Measurements from ENCODE around the gene SHBG. TPM values are rescaled to one million over a fixed set of nuclear protein-coding genes. Genes with fewer than 3 reads are reported as not detected.

Gene SHBG
- total RNA-seq, 4 donors from 2014 or later = 0.63 to 1.2 TPM; not detected in 2

DNA sequence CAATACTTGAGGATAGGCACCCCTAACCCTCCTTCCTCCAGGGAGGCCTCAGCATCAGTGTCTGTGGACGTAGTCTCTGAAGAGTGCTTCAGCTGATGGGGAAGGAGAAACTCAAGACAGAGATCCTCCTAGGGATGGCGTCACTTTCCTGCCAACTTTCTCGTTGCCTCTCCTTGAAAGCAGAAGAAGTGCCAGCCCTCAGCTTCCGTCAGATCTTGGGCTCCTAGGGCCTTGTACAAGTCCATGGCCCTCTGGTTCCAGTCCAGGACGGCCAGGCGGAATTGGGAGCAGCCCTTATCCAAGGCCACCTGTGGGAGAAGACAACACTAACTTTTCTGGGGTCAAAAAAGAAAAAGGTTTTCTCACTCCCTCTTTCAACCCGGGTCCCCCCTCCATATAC is 3.6 kb upstream of the SHBG start:
- Histone ChIP-seq H3K27me3 (no peaks in the 10 kb centered on the region), H3K4me1 (peaks cover 0 to 16% (median 6%) of the 10 kb centered on the region in 4 donors), H3K36me3 (peaks cover 0 to 14% (median 0%) of the 10 kb centered on the region in 3 donors), H3K4me3 (peak overlapping the region in 2 of 4 donors; percentile 82 to 83), H3K9me3 (no peaks in the 10 kb centered on the region), H3K27ac (peak overlapping the region in 3 of 4 donors; percentile 95 to 98 (median 97))
- no peak for DNase-seq (ENCODE audit: low spot score in 2 of 2)
- no peak for TF ChIP-seq POLR2A (IDR thresholded peaks at IDR 0.05)
- no peak for TF ChIP-seq CTCF (IDR thresholded peaks at IDR 0.05)
- TF ChIP-seq EP300 (IDR thresholded peaks at IDR 0.05) = no peak
- WGBS, 2 donors = 80 to 81% methylated on average over 7 of the region's 7 CpGs

DNA sequence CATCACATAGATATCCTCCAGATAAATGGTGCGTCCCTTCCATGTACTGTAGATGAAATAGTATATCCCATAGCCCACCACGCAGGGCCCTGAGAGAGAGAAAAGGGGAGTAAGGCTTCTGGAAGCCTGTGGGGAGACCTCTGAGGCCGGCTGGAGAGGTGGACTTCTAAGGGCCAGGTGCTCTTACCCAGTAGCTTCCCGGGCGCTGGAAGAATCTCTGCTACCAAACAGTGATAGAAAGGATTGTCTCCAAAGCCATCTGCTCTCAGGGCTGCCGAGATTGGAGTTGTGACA is 3.0 kb upstream of the SHBG start:
- DNase-seq (ENCODE audit: low spot score in 2 of 2) = no peak
- Histone ChIP-seq H3K36me3 (peaks cover 0 to 14% (median 0%) of the 10 kb centered on the region in 3 donors), H3K4me1 (peaks cover 0 to 16% (median 6%) of the 10 kb centered on the region in 4 donors), H3K27ac (peak overlapping the region; percentile 81 to 98 (median 96)), H3K4me3 (peak overlapping the region; percentile 70 to 88 (median 82)), H3K9me3 (no peaks in the 10 kb centered on the region), H3K27me3 (no peaks in the 10 kb centered on the region)
- TF ChIP-seq EP300 (IDR thresholded peaks at IDR 0.05) (no peak), POLR2A (IDR thresholded peaks at IDR 0.05) (no peak), CTCF (IDR thresholded peaks at IDR 0.05) (no peak)
- 15 to 22% methylated on average over 6 of the region's 6 CpGs for WGBS, 2 donors

DNA sequence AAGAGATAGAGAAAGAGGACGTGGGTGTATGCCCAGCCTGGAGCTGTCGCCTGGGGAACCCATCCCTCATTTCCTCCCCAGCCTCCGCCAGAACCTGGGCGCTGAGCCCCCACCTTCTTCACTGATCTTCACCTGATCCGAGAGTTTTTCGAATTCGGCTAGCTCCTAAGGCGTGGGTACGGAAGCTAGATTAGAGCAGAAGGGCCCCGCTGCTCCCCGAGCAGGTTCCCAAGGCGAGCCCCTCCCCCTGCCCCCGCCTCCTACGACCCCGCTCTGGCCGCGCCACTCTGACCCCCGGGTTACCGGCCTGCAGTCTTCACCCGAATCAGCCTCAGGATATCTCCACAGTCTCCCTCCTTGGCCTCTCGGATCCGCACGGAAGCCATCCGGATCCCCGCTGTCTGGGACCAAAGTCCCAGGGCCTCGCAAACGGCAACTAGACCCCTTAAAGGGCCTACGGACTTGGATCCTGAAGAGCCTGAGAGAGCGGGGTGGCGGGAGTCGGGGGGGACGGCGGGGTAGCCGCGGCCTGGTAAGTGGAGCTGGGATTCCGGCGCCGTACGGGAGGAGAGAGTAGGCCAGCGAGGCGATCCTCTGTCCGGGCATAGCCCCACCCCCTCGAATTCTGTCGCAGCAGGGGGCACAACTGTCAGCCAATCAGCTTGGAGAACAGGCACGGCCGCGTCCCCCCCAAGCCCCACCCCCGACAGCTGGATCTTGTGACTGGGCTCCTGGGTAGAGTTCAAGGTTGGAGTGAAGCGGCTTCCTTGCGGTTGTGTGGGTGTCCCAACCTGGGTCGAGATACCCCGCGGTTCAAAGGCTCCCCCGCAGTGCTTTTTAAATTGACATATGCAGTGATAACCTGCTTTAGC is 2.4 kb upstream of the SHBG start, which contains the start of gene SAT2:
Gene SAT2, minus strand, starts transcription at position 572 of the 872 bp plus-strand sequence. Its CDS starts 186 bp downstream, at position 386.
- peaks cover 0 to 16% (median 6%) of the 10 kb centered on the region in 4 donors for H3K4me1 ChIP-seq
- peak; percentile 91 to 94 for DNase-seq (ENCODE audit: low spot score in 2 of 2)
- H3K27ac ChIP-seq = peak within 1 kb of the TSS; percentile 81 to 98 (median 96)
- no peaks in the 10 kb centered on the region for H3K9me3 ChIP-seq
- peak within 1 kb of the TSS; percentile 70 to 88 (median 82) for H3K4me3 ChIP-seq
- peaks cover 0 to 14% (median 0%) of the 10 kb centered on the region in 3 donors for H3K36me3 ChIP-seq
- peak; percentile 74 to 92 for TF ChIP-seq POLR2A (IDR thresholded peaks at IDR 0.05)
- peak; percentile 12 to 91 for TF ChIP-seq EP300 (IDR thresholded peaks at IDR 0.05)
- TF ChIP-seq CTCF (IDR thresholded peaks at IDR 0.05) = peak in 2 of 5 experiments; percentile 20 to 22
- 1% methylated on average over 39 to 54 of the region's 54 CpGs for WGBS, 2 donors
- H3K27me3 ChIP-seq = no peaks in the 10 kb centered on the region

GRCh38 chr17:7631398-7632380 is 1.8 kb downstream of the SHBG start:
- H3K27me3 ChIP-seq = no peaks in the 10 kb centered on the region
- H3K4me3 ChIP-seq = no peak overlapping the region
- no peaks in the 10 kb centered on the region for H3K9me3 ChIP-seq
- DNase-seq (ENCODE audit: low spot score in 2 of 2) = no peak
- TF ChIP-seq POLR2A (IDR thresholded peaks at IDR 0.05) = no peak
- no peak for TF ChIP-seq EP300 (IDR thresholded peaks at IDR 0.05)
- TF ChIP-seq CTCF (IDR thresholded peaks at IDR 0.05) = no peak
- WGBS, 2 donors = 80 to 84% methylated on average over 11 of the region's 11 CpGs
- peaks cover 0 to 11% (median 4%) of the 10 kb centered on the region in 4 donors for H3K4me1 ChIP-seq
- H3K36me3 ChIP-seq = no peaks in the 10 kb centered on the region
- no peak overlapping the region for H3K27ac ChIP-seq

Data from tibial nerve (tissue), 4 donors.